Ascending aorta (tissue), 2 donors: ENCODE measurements around the gene NRGN. TPM values are rescaled to one million over a fixed set of nuclear protein-coding genes. Genes with fewer than 3 reads are reported as not detected.

Experiments
- DNase-seq, 2 donors: peaks; one replicate each; pipeline ENCODE4 v3.0.0-alpha.2; 2019; ENCODE audit warnings: low spot score in 2 of 2
- H3K27ac ChIP-seq, 2 donors: fragments of 200-600 bp; sonication (generic); one replicate each; pipeline ENCODE4 v1.5.1; 2016 to 2017; ENCODE audit warnings: mild to moderate bottlenecking in 1 of 2
- H3K27me3 ChIP-seq: fragments of 200-600 bp; sonication (generic); one replicate; pipeline ENCODE4 v1.5.1; 2017
- H3K36me3 ChIP-seq, 2 donors: fragments of 200-600 bp; sonication (generic); one replicate each; pipeline ENCODE4 v1.5.1; 2016
- H3K4me1 ChIP-seq, 2 donors: fragments of 200-600 bp; sonication (generic); one replicate each; pipeline ENCODE4 v1.5.1; 2016 to 2017; ENCODE audit warnings: mild to moderate bottlenecking in 1 of 2
- H3K4me3 ChIP-seq, 2 donors: fragments of 200-600 bp; sonication (generic); one replicate each; pipeline ENCODE4 v1.5.1; 2016 to 2017; ENCODE audit warnings: mild to moderate bottlenecking in 1 of 2
- H3K9me3 ChIP-seq, 2 donors: fragments of 200-600 bp; sonication (generic); one replicate each; pipeline ENCODE4 v1.5.1; 2016
- intact Hi-C: fragments of 100-400 bp; cut with DNase I; formaldehyde crosslinking; loops from one replicate; pipeline ENCODE4 v1.15.1; 2023
- total RNA-seq: library from RNA; depleted of rRNA; stranded (reverse); fragments of >200 nt; gene quantifications from one replicate; pipeline ENCODE4 v1.1.0, GENCODE V29; 2016
- TF ChIP-seq, protein P1 (sequence below), 3 experiments: fragments of 200-600 bp in 2 of 3; fragments of 450-650 bp in 1 of 3; sonication (generic) in 2 of 3; IDR thresholded peaks; one replicate each; pipeline ENCODE4 v1.5.1; 2016 to 2019; ENCODE audit warnings: antibody characterized with exemption in 3 of 3, mild to moderate bottlenecking in 1 of 3, moderate library complexity in 1 of 3

The NRGN gene
- total RNA-seq, 1 donor from 2014 or later = 5.3 TPM

GRCh38 chr11:124738713-124739478 lies 846 bp upstream of the NRGN start:
- no peaks in the 10 kb centered on the region for H3K36me3 ChIP-seq
- H3K27ac ChIP-seq = peak overlapping the region in 1 of 2 donors; percentile 56
- no peaks in the 10 kb centered on the region for H3K27me3 ChIP-seq
- DNase-seq = no peak
- H3K9me3 ChIP-seq = no peaks in the 10 kb centered on the region
- intact Hi-C loops = loop anchor here (1.0 kb wide), 2 partner anchors 21 to 66 kb away; partner anchors contain the start of genes SIAE and SPA17
- TF ChIP-seq, protein P1, sequence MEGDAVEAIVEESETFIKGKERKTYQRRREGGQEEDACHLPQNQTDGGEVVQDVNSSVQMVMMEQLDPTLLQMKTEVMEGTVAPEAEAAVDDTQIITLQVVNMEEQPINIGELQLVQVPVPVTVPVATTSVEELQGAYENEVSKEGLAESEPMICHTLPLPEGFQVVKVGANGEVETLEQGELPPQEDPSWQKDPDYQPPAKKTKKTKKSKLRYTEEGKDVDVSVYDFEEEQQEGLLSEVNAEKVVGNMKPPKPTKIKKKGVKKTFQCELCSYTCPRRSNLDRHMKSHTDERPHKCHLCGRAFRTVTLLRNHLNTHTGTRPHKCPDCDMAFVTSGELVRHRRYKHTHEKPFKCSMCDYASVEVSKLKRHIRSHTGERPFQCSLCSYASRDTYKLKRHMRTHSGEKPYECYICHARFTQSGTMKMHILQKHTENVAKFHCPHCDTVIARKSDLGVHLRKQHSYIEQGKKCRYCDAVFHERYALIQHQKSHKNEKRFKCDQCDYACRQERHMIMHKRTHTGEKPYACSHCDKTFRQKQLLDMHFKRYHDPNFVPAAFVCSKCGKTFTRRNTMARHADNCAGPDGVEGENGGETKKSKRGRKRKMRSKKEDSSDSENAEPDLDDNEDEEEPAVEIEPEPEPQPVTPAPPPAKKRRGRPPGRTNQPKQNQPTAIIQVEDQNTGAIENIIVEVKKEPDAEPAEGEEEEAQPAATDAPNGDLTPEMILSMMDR (IDR thresholded peaks at IDR 0.05) = no peak
- peak overlapping the region in 1 of 2 donors; percentile 89 for H3K4me3 ChIP-seq
- peaks cover 13% of the 10 kb centered on the region in 2 donors for H3K4me1 ChIP-seq

DNA sequence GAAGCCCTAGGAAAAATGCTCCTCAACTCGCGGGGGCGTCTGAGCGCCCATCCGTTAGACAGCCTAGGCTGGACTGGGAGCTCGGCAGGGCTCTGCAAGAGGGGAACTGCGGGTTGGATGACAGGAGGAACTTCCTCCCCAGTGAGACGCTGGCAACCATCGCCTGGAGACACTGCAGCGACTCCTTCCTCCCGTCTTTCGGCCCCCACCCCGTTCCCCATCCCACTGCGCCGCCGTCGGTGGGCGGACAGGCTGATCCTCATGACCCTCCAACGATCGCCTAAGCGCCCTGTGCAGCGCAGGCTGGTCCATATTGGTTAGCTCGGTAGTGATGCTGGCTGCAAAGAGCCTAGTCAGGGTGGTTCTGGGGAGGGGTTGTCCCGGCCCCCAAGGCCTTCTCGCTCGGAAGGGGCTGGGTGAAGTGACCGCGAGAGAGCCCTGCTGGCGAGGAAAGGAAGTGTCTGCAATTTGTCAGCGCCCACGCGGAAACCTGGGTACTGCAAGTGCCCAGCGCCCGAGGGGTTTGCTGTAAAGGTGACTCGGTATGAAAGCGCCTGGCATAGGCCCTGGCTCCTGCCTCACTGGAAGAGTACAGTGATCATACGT lies 638 bp downstream of the NRGN start:
- TF ChIP-seq, protein P1 (IDR thresholded peaks at IDR 0.05) = peak; percentile 48 to 56 (median 52)
- Histone ChIP-seq H3K36me3 (no peaks in the 10 kb centered on the region), H3K27me3 (peaks cover 3% of the 10 kb centered on the region), H3K27ac (peak overlapping the region; percentile 28 to 78), H3K9me3 (no peaks in the 10 kb centered on the region), H3K4me3 (peak overlapping the region; percentile 63 to 89), H3K4me1 (peaks cover 13% of the 10 kb centered on the region in 2 donors)
- DNase-seq = no peak
- intact Hi-C loops = loop anchor here (5.0 kb wide), 1 partner anchor 97 kb away; no protein-coding TSS in a partner anchor

DNA sequence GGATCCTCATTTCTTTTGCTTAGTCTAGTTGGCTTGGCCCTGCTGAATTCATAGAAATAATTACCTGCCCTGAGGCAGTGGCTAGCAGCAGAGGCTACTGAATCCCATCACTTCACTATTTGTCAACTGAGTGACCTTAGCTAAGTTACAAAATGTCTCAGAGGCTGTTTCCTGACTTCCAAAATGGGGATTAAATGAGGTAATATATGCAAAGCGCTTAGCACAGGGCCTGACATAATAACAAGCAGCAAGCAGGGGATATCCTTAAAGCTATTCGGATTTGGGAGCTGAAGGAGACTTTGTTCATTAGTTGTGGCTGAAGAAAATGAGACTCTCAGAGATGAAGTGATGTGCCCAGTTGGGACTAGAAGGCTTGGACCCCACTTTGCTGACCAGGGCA lies 2.8 kb downstream of the NRGN start:
- no peaks in the 10 kb centered on the region for H3K9me3 ChIP-seq
- no peak for DNase-seq
- H3K4me3 ChIP-seq = no peak overlapping the region
- intact Hi-C loops = loop anchor here (5.0 kb wide), 1 partner anchor 95 kb away; no protein-coding TSS in a partner anchor
- H3K27ac ChIP-seq = no peak overlapping the region
- peaks cover 13 to 16% of the 10 kb centered on the region in 2 donors for H3K4me1 ChIP-seq
- TF ChIP-seq, protein P1 (IDR thresholded peaks at IDR 0.05) = no peak
- no peaks in the 10 kb centered on the region for H3K36me3 ChIP-seq
- peaks cover 8% of the 10 kb centered on the region for H3K27me3 ChIP-seq

DNA sequence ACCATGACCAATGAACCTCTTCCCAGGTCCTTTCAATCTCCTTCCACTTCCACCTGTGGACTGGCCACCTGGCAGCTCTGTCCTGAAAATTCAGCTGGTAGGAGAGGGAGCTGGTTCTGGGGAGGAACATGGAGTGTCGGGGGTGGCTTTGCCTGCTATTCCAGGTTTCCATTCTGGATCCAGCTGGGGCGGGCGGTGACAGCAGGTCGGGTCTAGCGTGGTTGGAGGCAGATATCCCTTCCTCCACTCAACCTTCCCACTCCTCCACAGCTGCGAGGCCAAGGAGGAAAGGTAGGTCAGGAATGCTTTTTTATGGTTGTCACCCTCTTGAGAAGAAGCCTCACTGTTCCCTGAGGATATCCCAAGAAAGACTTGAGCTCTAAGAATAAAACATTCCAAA lies 3.3 kb downstream of the NRGN start:
- no peaks in the 10 kb centered on the region for H3K36me3 ChIP-seq
- H3K27ac ChIP-seq = no peak overlapping the region
- no peak overlapping the region for H3K4me3 ChIP-seq
- no peak for DNase-seq
- intact Hi-C loops = loop anchor here (5.0 kb wide), 1 partner anchor 94 kb away; no protein-coding TSS in a partner anchor
- H3K4me1 ChIP-seq = peaks cover 13 to 16% of the 10 kb centered on the region in 2 donors
- no peaks in the 10 kb centered on the region for H3K9me3 ChIP-seq
- TF ChIP-seq, protein P1 (IDR thresholded peaks at IDR 0.05) = no peak
- peaks cover 8% of the 10 kb centered on the region for H3K27me3 ChIP-seq

DNA sequence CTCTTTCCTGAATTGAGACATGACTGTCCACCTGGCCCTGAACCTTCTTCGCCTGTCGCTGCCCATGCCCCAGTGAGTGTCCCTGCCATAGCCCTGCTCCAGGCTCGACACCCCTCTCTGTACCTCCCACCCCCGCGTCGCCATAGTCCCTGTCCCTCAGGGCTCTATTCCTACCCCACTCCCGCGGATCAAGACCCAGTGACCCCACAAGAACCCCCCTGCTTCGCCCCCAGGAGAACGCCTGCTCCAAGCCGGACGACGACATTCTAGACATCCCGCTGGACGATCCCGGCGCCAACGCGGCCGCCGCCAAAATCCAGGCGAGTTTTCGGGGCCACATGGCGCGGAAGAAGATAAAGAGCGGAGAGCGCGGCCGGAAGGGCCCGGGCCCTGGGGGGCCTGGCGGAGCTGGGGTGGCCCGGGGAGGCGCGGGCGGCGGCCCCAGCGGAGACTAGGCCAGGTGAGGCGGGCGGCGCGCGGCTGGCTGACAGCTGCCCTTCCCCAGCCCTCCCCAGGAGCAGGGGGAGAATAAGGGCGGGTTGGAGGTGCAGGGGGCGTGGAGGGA lies 5.6 kb downstream of the NRGN start:
- Histone ChIP-seq H3K4me3 (peak overlapping the region in 1 of 2 donors; percentile 55), H3K4me1 (peaks cover 6 to 11% of the 10 kb centered on the region in 2 donors), H3K27me3 (peaks cover 8% of the 10 kb centered on the region), H3K9me3 (no peaks in the 10 kb centered on the region), H3K27ac (no peak overlapping the region), H3K36me3 (no peaks in the 10 kb centered on the region)
- peak in 1 of 2 donors; percentile 19 for DNase-seq
- TF ChIP-seq, protein P1 (IDR thresholded peaks at IDR 0.05) = no peak
- intact Hi-C loops = no loop called here
